Uterus (tissue), 4 donors: Measurements from ENCODE around the gene SH3GL2. TPM values are rescaled to one million over a fixed set of nuclear protein-coding genes. Genes with fewer than 3 reads are reported as not detected.

Source experiments
- DNase-seq, 2 donors: peaks; one replicate each; pipeline ENCODE4 v3.0.0-alpha.2; 2019 to 2020
- H3K27ac ChIP-seq, 2 donors: fragments of 200-600 bp; sonication (generic); 1 replicate in 1 of 2; 2 replicates in 1 of 2; pipeline ENCODE4 v1.5.1; 2016 to 2018
- H3K27me3 ChIP-seq, 2 donors: fragments of 200-600 bp; sonication (generic); one replicate each; pipeline ENCODE4 v1.5.1; 2018 to 2019; ENCODE audit warnings: control low read depth in 1 of 2
- H3K36me3 ChIP-seq, 2 donors: fragments of 200-600 bp; sonication (generic); one replicate each; pipeline ENCODE4 v1.5.1; 2019; ENCODE audit warnings: control low read depth in 1 of 2
- H3K4me1 ChIP-seq, 2 donors: fragments of 200-600 bp; sonication (generic); one replicate each; pipeline ENCODE4 v1.5.1; 2018 to 2019; ENCODE audit warnings: control low read depth in 1 of 2
- H3K4me3 ChIP-seq, 2 donors: fragments of 200-600 bp; sonication (generic); 1 replicate in 1 of 2; 2 replicates in 1 of 2; pipeline ENCODE4 v1.5.1; 2018 to 2019; ENCODE audit warnings: mild to moderate bottlenecking in 1 of 2
- H3K9me3 ChIP-seq, 2 donors: fragments of 200-600 bp; sonication (generic); one replicate each; pipeline ENCODE4 v1.5.1; 2019; ENCODE audit warnings: control low read depth in 1 of 2
- CTCF ChIP-seq, 4 experiments: fragments of 200-600 bp in 2 of 4; fragments of 450-650 bp in 2 of 4; sonication (generic) in 2 of 4; IDR thresholded peaks; one replicate each; pipeline ENCODE4 v1.5.1; 2016 to 2019; ENCODE audit warnings: antibody characterized with exemption in 4 of 4, mild to moderate bottlenecking in 2 of 4, moderate library complexity in 1 of 4
- POLR2A ChIP-seq, 2 donors: fragments of 450-650 bp; IDR thresholded peaks; one replicate each; pipeline ENCODE4 v1.6.1; 2016; ENCODE audit warnings: antibody characterized with exemption in 2 of 2, mild to moderate bottlenecking in 1 of 2, moderate library complexity in 1 of 2
- intact Hi-C: fragments of 100-400 bp; cut with DNase I; formaldehyde crosslinking; loops from one replicate; pipeline ENCODE4 v1.15.1; 2023; ENCODE audit warnings: low total_unique reads
- total RNA-seq, 4 donors: library from RNA; depleted of rRNA in 3 of 4; stranded (reverse); fragments of >200 nt in 3 of 4; gene quantifications; one replicate each; pipeline versions ENCODE4 v1.1.0 to v1.2.4, GENCODE V29; 2014 to 2023
- donor health status: DM: yes; HTN: yes; CAD: no.

Gene SH3GL2
- total RNA-seq: 1 to 10 TPM in 3 of 4 donors, not detected in 1; 2.4 to 7.0 (median 2.4) TPM

GRCh38 chr9:17578911-17579793 is at the start of gene SH3GL2:
Gene SH3GL2, plus strand, starts transcription at chr9:17579066.
- Histone ChIP-seq H3K9me3 (no peaks in the 10 kb centered on the region), H3K36me3 (no peaks in the 10 kb centered on the region), H3K27me3 (peaks cover 0 to 9% of the 10 kb centered on the region in 2 donors), H3K4me1 (no peaks in the 10 kb centered on the region), H3K4me3 (peak within 1 kb of the TSS; percentile 8 to 42), H3K27ac (no peak within 1 kb of the TSS)
- intact Hi-C loops: no loop called here
- peak; percentile 18 to 44 for DNase-seq
- TF ChIP-seq POLR2A (IDR thresholded peaks at IDR 0.05) (no peak), CTCF (IDR thresholded peaks at IDR 0.05) (no peak)

- H3K9me3 ChIP-seq: no peaks in the 10 kb centered on the region
- TF ChIP-seq CTCF (IDR thresholded peaks at IDR 0.05) (peak; percentile 49 to 66 (median 53)), POLR2A (IDR thresholded peaks at IDR 0.05) (no peak)
- no peak overlapping the region for H3K27ac ChIP-seq
- peak in 1 of 2 donors; percentile 23 for DNase-seq
- no peak overlapping the region for H3K4me3 ChIP-seq
- no peaks in the 10 kb centered on the region for H3K36me3 ChIP-seq
- no peaks in the 10 kb centered on the region for H3K27me3 ChIP-seq
- H3K4me1 ChIP-seq: no peaks in the 10 kb centered on the region
- intact Hi-C loops: no loop called here
Measured at GRCh38 chr9:17531642-17532254, 47.1 kb upstream of the SH3GL2 start.

GRCh38 chr9:17532461-17532860 is 46.4 kb upstream of the SH3GL2 start:
- Histone ChIP-seq H3K27me3 (no peaks in the 10 kb centered on the region), H3K4me1 (no peaks in the 10 kb centered on the region), H3K27ac (no peak overlapping the region), H3K9me3 (no peaks in the 10 kb centered on the region), H3K4me3 (no peak overlapping the region), H3K36me3 (no peaks in the 10 kb centered on the region)
- no peak for DNase-seq
- TF ChIP-seq POLR2A (IDR thresholded peaks at IDR 0.05) (no peak), CTCF (IDR thresholded peaks at IDR 0.05) (no peak)
- intact Hi-C loops: no loop called here

GRCh38 chr9:17535176-17535575 is 43.7 kb upstream of the SH3GL2 start:
- Histone ChIP-seq H3K27ac (no peak overlapping the region), H3K36me3 (no peaks in the 10 kb centered on the region), H3K4me1 (no peaks in the 10 kb centered on the region), H3K27me3 (no peaks in the 10 kb centered on the region), H3K9me3 (no peaks in the 10 kb centered on the region), H3K4me3 (no peak overlapping the region)
- TF ChIP-seq CTCF (IDR thresholded peaks at IDR 0.05): no peak
- no peak for TF ChIP-seq POLR2A (IDR thresholded peaks at IDR 0.05)
- no peak for DNase-seq
- intact Hi-C loops: no loop called here

GRCh38 chr9:17536027-17536426 is 42.8 kb upstream of the SH3GL2 start:
- no peaks in the 10 kb centered on the region for H3K36me3 ChIP-seq
- no peaks in the 10 kb centered on the region for H3K27me3 ChIP-seq
- intact Hi-C loops: no loop called here
- no peaks in the 10 kb centered on the region for H3K4me1 ChIP-seq
- TF ChIP-seq POLR2A (IDR thresholded peaks at IDR 0.05) (no peak), CTCF (IDR thresholded peaks at IDR 0.05) (no peak)
- no peak overlapping the region for H3K27ac ChIP-seq
- H3K4me3 ChIP-seq: no peak overlapping the region
- no peaks in the 10 kb centered on the region for H3K9me3 ChIP-seq
- DNase-seq: no peak
